ENCODE results near the gene KIFAP3.
A peak's percentile ranks its signal among the peaks of the same experiment; 100 is the strongest.

The KIFAP3 gene

DNA sequence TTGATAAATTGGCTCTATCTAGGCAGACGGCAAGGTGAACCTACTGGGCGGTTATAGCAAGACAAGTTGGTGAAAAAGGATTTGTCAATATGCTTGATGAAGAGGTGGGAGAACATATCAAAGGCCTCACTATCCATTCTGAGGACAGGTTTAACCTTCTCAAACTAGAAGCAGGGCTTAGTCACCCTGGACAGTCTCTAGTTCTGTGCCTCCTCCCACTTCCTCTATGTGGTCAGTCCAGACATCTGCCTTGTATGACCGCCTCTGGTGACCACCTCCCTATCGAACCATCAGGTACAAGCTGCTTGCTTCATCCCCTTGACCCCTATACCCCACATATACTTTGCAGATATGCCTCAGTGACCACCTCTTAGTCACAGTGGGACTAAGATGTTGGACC, 178.5 kb downstream of the KIFAP3 start:
- no peak overlapping the region for H3K23ac ChIP-seq (ENCODE audit: low read length in 2 of 2)

DNA sequence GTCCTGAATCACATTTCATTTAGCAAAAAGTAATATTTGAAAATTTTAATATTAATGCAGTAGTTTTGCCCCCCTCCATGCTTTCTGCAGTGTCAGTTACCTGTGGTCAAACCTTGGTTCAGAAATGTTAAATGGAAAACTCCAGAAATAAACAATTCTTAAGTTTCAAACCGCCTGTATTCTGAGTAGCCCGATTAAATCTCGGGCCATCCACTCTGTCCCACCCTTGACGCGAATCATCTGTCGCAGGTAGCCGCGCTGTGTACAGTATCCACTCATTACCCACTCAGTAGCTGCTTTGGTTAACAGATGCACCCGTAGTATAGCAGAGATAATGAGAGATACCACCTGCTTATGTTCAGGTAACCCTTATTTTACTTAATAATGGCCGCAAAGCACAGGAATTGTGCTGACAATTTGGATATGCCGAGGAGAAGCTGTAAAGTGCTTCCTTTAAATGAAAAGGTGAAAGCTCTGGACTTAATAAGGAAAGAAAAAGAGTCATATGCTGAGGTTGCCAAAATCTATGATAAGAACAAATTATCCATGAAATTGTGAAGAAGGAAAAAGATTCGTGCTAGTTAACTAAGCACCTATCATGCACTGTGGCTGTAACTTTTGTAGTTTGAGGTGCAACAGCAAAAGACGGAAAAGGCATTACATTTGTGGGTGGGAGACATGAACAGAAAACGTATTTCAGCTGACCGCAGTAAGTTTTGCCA, 179.9 kb downstream of the KIFAP3 start:
- H3K79me1 ChIP-seq (replicated peaks; ENCODE audit: low read length, poor library complexity, severe bottlenecking) = peaks cover 3% of the 10 kb centered on the region
- peak overlapping the region; percentile 93 for H4K8ac ChIP-seq (ENCODE audit: low read length)
- peak overlapping the region; percentile 92 for H2AFZ ChIP-seq (ENCODE audit: low read depth, low read length)
- H3K14ac ChIP-seq (ENCODE audit: low read length in 2 of 2) = no peak overlapping the region
- peak overlapping the region; percentile 54 to 64 for H3K18ac ChIP-seq (ENCODE audit: low read depth in 1 of 2, low read length in 2 of 2)
- 45% methylated on average over 15 of the region's 15 CpGs for WGBS
- H2BK15ac ChIP-seq (ENCODE audit: low read depth, poor library complexity, severe bottlenecking) = no peak overlapping the region
- H3K4me1 ChIP-seq (ENCODE audit: control insufficient read depth, insufficient read depth, low read depth, low read length) = peaks cover 3% of the 10 kb centered on the region
- no peak overlapping the region for H4K91ac ChIP-seq (ENCODE audit: low read length)
- H3K23ac ChIP-seq (ENCODE audit: low read length in 2 of 2) = no peak overlapping the region
- peak overlapping the region; percentile 46 for H3K4me2 ChIP-seq (ENCODE audit: low read length, poor library complexity, severe bottlenecking)
- no peak for DNase-seq
- H2AK5ac ChIP-seq (ENCODE audit: low read length, severe bottlenecking) = no peak overlapping the region
- no peak overlapping the region for H2BK120ac ChIP-seq (ENCODE audit: low read depth, low read length)
- H3K27me3 ChIP-seq (ENCODE audit: control insufficient read depth in 1 of 2, insufficient read depth in 1 of 2, low read length in 2 of 2) = peaks cover 0 to 13% of the 10 kb centered on the region in 2 experiments
- peak overlapping the region in 1 of 2 experiments; percentile 89 for H3K4me3 ChIP-seq (ENCODE audit: insufficient read depth in 1 of 2, low read depth in 1 of 2, low read length in 2 of 2)
- H3K9me3 ChIP-seq (ENCODE audit: control insufficient read depth, low read length) = no peaks in the 10 kb centered on the region
- H3K36me3 ChIP-seq (ENCODE audit: control insufficient read depth in 1 of 2, insufficient read depth in 2 of 2, low read depth in 1 of 2, low read length in 2 of 2) = peaks cover 0 to 2% of the 10 kb centered on the region in 2 experiments
- peak overlapping the region; percentile 99 for H3K9ac ChIP-seq (ENCODE audit: low read length)
- peak overlapping the region; percentile 67 to 94 for H3K4ac ChIP-seq (ENCODE audit: low read depth in 1 of 2, low read length in 2 of 2)
- H2BK12ac ChIP-seq (ENCODE audit: low read length in 2 of 2) = no peak overlapping the region
- H3K27ac ChIP-seq (ENCODE audit: low read length, poor library complexity, severe bottlenecking) = peak overlapping the region; percentile 7
- no peak overlapping the region for H2BK5ac ChIP-seq (ENCODE audit: low read depth, low read length, poor library complexity, severe bottlenecking)

More for the DNA sequence above, 178.5 kb downstream of the KIFAP3 start:
- no peak for DNase-seq
- H3K4ac ChIP-seq (ENCODE audit: low read depth in 1 of 2, low read length in 2 of 2) = no peak overlapping the region
- H3K4me1 ChIP-seq (ENCODE audit: control insufficient read depth, insufficient read depth, low read depth, low read length) = peaks cover 3% of the 10 kb centered on the region
- H3K4me2 ChIP-seq (ENCODE audit: low read length, poor library complexity, severe bottlenecking) = no peak overlapping the region
- no peak overlapping the region for H2BK15ac ChIP-seq (ENCODE audit: low read depth, poor library complexity, severe bottlenecking)
- no peak overlapping the region for H4K91ac ChIP-seq (ENCODE audit: low read length)
- no peak overlapping the region for H3K27ac ChIP-seq (ENCODE audit: low read length, poor library complexity, severe bottlenecking)
- 91% methylated on average over 4 of the region's 4 CpGs for WGBS
- no peak overlapping the region for H4K8ac ChIP-seq (ENCODE audit: low read length)
- H3K79me1 ChIP-seq (replicated peaks; ENCODE audit: low read length, poor library complexity, severe bottlenecking) = peaks cover under 1% of the 10 kb centered on the region
- no peak overlapping the region for H2AFZ ChIP-seq (ENCODE audit: low read depth, low read length)
- no peak overlapping the region for H2BK5ac ChIP-seq (ENCODE audit: low read depth, low read length, poor library complexity, severe bottlenecking)
- H3K9me3 ChIP-seq (ENCODE audit: control insufficient read depth, low read length) = no peaks in the 10 kb centered on the region
- H3K18ac ChIP-seq (ENCODE audit: low read depth in 1 of 2, low read length in 2 of 2) = no peak overlapping the region
- no peak overlapping the region for H2AK5ac ChIP-seq (ENCODE audit: low read length, severe bottlenecking)
- no peaks in the 10 kb centered on the region for H3K36me3 ChIP-seq (ENCODE audit: control insufficient read depth in 1 of 2, insufficient read depth in 2 of 2, low read depth in 1 of 2, low read length in 2 of 2)
- no peak overlapping the region for H2BK12ac ChIP-seq (ENCODE audit: low read length in 2 of 2)
- peaks cover 0 to 13% of the 10 kb centered on the region in 2 experiments for H3K27me3 ChIP-seq (ENCODE audit: control insufficient read depth in 1 of 2, insufficient read depth in 1 of 2, low read length in 2 of 2)
- no peak overlapping the region for H3K4me3 ChIP-seq (ENCODE audit: insufficient read depth in 1 of 2, low read depth in 1 of 2, low read length in 2 of 2)
- no peak overlapping the region for H3K9ac ChIP-seq (ENCODE audit: low read length)
- no peak overlapping the region for H2BK120ac ChIP-seq (ENCODE audit: low read depth, low read length)
- H3K14ac ChIP-seq (ENCODE audit: low read length in 2 of 2) = no peak overlapping the region

DNA sequence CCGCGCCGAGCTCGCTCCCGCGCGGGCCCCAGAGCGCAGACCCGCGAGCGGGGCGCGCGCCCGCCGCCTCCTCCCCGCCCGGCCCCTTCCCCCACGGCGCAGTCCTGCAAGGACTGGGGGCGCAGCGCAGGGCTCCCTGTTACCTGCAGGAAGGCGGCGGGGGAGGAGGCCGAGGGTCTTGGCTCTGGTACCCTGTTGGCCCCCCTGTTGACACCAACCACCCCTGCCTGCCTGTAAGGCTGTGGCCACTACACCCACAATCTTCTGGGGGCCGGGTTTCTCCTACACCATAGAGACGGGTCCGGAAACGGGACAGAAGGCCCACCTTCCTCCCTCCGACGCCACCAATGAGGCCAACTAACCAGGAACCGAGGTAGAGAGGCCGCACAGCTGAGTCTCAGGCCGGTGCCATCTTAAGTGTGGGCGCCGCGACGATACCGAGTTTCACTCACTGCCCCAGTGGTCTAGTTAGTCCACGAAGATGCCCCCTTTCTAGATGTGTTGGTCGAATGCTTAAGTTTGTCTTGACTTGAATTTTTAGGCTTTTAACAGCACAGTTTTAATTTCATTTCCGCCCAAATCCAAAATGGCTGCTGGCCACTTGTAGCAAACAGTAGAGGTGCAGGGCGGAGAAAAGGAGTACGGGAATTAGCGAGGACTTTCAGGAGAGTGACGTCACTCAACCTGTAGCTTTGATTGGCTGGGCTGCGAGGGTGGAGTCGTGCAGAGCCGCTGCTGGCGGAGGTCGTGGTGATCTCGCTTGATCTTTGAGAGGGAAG, 180.7 kb downstream of the KIFAP3 start, which contains the start of gene SCYL3:
Gene SCYL3 (minus strand): TSS at position 252 of the 779 bp plus-strand sequence. CDS start 5,056 bp downstream, outside the sequence.
- peak within 1 kb of the TSS; percentile 89 to 91 for H3K4me3 ChIP-seq (ENCODE audit: insufficient read depth in 1 of 2, low read depth in 1 of 2, low read length in 2 of 2)

More for the DNA sequence above, 180.7 kb downstream of the KIFAP3 start, which contains the start of gene SCYL3:
- Histone ChIP-seq H3K9me3 (ENCODE audit: control insufficient read depth, low read length) (no peaks in the 10 kb centered on the region), H3K4me1 (ENCODE audit: control insufficient read depth, insufficient read depth, low read depth, low read length) (peaks cover 3% of the 10 kb centered on the region), H2BK15ac (ENCODE audit: low read depth, poor library complexity, severe bottlenecking) (peak within 1 kb of the TSS; percentile 87), H3K27ac (ENCODE audit: low read length, poor library complexity, severe bottlenecking) (peak within 1 kb of the TSS; percentile 92), H3K79me1 (replicated peaks; ENCODE audit: low read length, poor library complexity, severe bottlenecking) (peaks cover 3% of the 10 kb centered on the region), H4K8ac (ENCODE audit: low read length) (peak within 1 kb of the TSS; percentile 95), H2AFZ (ENCODE audit: low read depth, low read length) (peak within 1 kb of the TSS; percentile 92), H3K4me2 (ENCODE audit: low read length, poor library complexity, severe bottlenecking) (peak within 1 kb of the TSS; percentile 72), H3K9ac (ENCODE audit: low read length) (peak within 1 kb of the TSS; percentile 99), H3K14ac (ENCODE audit: low read length in 2 of 2) (peak within 1 kb of the TSS in 1 of 2 experiments; percentile 99), H2BK5ac (ENCODE audit: low read depth, low read length, poor library complexity, severe bottlenecking) (peak within 1 kb of the TSS; percentile 98), H2AK5ac (ENCODE audit: low read length, severe bottlenecking) (no peak within 1 kb of the TSS), H4K91ac (ENCODE audit: low read length) (peak within 1 kb of the TSS; percentile 98), H3K23ac (ENCODE audit: low read length in 2 of 2) (peak within 1 kb of the TSS; percentile 51 to 70), H3K4ac (ENCODE audit: low read depth in 1 of 2, low read length in 2 of 2) (peak within 1 kb of the TSS; percentile 92 to 99), H3K27me3 (ENCODE audit: control insufficient read depth in 1 of 2, insufficient read depth in 1 of 2, low read length in 2 of 2) (peaks cover 0 to 9% of the 10 kb centered on the region in 2 experiments), H2BK12ac (ENCODE audit: low read length in 2 of 2) (peak within 1 kb of the TSS in 1 of 2 experiments; percentile 95), H2BK120ac (ENCODE audit: low read depth, low read length) (peak within 1 kb of the TSS; percentile 87), H3K36me3 (ENCODE audit: control insufficient read depth in 1 of 2, insufficient read depth in 2 of 2, low read depth in 1 of 2, low read length in 2 of 2) (peaks cover 0 to 2% of the 10 kb centered on the region in 2 experiments), H3K18ac (ENCODE audit: low read depth in 1 of 2, low read length in 2 of 2) (peak within 1 kb of the TSS; percentile 97 to 99)
- DNase-seq = peak; percentile 99
- 0% methylated on average over 44 of the region's 52 CpGs for WGBS

All from mesenchymal stem cell (in vitro differentiated cells and primary cell).